GM18868 (cell line): ENCODE measurements around the gene IGSF23.

ENCODE experiments used
- ATAC-seq: cut with Tn5 transposase; IDR thresholded peaks from one replicate; pipeline ENCODE4 v1.9.1; 2021; ENCODE audit warnings: mild to moderate bottlenecking, moderate library complexity; ENCODE audit not compliant: unreplicated experiment

Gene IGSF23, protein sequence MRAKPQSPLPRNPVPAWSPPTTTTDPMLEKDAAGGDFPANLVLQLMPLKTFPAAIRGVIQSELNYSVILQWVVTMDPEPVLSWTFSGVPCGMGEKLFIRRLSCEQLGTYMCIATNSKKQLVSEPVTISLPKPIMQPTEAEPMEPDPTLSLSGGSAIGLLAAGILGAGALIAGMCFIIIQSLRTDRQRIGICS

DNA sequence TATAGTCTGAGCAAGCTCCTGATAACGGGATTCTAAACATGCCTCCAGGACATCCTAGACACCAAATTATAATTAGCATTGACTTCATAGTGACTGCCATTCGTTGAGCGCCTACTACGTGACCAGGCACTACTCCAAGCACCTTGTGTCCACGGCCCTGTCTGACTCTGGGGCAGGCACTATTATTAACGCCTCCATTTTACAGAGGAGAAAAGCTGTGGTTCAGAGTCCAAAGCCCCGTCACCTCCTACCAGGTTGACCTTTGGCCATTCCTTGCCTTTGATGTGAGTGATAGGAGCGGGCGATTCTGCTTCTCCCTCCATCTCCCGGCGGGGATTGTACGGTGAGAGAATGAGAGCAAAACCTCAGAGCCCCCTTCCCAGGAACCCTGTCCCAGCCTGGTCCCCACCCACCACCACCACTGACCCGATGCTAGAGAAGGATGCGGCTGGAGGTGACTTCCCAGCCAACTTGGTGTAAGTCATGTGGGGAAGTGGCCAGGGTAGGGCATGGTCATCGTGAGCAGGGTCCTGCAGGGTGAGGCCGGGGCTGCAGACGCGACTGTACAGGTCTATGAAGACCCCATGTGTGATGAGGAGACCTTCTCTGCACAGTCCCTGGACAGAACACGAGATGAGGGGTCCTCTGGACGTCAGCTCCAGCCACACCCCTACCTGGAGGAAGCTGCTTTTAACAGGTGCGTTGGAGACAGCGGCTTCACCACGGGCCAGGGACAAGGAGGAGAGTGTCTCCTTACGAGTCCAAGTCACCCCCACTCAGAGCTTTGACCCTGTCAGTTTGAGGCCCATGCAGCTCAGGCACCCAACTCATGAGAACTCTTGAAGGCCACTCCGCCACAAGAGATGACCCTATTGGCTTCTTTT is at the start of gene IGSF23:
Gene IGSF23 (plus strand): TSS at position 269 of the 884 bp plus-strand sequence. CDS start 83 bp downstream, at position 352.
- ATAC-seq, result no peak

GRCh38 chr19:44566984-44567383 is 46.4 kb upstream of the IGSF23 start:
- no peak for ATAC-seq

- ATAC-seq, result no peak
These were observed 45.6 kb upstream of the IGSF23 start for GRCh38 chr19:44567745-44568144.

DNA sequence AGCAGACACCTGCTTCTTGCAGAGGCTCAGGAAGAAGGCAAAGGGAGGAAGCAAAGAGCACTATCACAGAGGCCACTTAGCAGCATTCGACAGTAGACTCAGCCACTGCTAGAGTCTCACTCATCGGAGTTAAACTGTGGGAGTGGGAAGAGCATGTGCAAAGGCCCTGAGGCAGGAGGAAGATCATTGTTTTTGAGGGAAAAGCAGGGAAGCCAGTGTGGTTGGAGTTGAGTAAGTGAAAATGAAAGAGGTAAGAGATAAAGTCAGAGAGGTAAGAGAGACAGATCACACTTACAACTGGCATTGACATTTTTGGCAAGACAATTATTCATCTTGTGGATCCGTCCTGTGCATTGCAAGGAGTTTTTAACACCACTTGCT is 42.8 kb upstream of the IGSF23 start:
- no peak for ATAC-seq

DNA sequence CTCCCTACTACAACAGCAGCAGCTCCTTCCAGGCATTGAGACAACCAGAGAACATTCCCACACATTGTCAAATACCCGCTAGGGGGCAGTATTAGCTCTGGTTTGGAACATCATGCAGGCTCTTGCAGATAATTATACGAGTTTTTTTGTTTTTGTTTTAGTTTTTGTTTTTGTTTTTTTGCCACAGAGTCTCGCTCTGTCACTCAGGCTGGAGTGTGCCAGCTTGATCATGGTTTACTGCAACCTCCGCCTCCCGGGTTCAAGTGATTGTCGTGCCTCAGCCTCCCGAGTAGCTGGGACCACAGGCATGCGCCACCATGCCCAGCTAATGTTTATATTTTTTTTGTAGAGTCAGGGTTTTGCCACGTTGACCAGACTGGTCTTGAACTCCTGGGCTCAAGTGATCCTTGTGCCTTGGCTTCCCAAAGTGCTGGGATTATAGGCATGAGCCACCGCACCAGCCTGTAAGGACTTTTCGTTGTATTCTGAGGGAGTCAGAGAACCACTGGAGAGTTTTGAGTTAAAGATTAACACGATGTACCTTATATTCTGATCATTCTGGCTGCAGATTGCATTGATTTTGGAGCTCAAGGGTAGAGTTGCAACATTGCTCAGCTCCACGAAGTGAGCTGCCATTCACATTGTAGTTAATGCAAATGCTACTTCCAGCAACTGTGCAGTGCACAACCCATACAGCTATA is 42.2 kb upstream of the IGSF23 start:
- ATAC-seq, result no peak

DNA sequence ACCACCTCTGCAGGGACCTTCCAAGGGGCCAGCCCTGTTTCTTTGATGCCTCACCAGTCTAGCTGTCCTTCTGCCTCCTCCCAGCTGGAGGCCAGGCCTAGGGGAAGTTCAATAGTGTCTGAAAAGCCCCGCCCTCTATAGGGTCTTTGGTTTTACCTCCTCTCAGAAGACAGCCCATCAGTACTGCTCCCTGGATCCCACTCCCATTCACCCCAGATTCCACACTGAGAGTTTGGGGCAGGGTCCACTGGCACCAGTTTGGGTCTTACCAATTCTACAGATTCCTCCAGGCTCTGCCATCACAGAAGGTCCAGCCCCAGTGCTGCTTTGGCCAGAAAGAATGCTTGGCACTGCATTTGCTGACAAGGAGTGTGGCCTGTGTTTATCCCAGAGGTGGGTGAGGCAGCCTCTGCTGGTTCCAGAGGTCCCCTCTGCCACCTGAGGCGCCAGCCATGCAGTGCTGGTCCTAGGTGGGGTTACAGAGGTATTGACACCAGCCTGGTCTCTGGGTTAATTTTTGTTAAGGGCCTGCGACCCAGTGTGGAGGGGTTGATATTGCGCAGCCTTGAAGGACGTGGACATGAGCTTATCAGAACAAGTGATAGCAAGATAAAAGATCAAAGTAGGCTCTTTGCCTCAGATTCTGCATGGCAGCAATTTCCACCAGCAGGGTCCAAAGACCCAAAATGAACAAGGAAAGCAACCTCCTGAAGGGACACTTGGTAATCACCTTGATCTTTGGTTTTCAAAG is 41.4 kb upstream of the IGSF23 start:
- ATAC-seq, result no peak

GRCh38 chr19:44572581-44572900 is 40.8 kb upstream of the IGSF23 start:
- ATAC-seq, result no peak

DNA sequence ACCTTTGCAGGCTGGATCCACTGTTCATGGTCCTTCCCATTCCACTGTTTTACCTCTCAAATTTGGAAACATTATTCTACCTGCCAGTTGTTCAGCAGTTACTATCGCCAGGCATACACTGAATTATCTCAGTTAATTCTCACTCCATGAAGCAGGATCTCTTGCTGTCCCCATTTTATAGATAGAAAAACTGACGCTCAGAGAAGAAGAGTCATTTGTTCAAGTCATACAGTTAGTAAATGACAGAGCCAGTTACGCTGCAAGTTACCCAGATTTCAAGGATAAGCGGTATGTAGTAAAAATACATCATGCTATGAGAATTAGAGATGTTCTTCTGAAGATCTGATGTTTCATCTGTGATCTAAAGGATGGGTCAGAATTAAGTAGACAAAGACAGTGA is 40.2 kb upstream of the IGSF23 start:
- ATAC-seq, result no peak

GRCh38 chr19:44573627-44574026 is 39.7 kb upstream of the IGSF23 start:
- no peak for ATAC-seq

DNA sequence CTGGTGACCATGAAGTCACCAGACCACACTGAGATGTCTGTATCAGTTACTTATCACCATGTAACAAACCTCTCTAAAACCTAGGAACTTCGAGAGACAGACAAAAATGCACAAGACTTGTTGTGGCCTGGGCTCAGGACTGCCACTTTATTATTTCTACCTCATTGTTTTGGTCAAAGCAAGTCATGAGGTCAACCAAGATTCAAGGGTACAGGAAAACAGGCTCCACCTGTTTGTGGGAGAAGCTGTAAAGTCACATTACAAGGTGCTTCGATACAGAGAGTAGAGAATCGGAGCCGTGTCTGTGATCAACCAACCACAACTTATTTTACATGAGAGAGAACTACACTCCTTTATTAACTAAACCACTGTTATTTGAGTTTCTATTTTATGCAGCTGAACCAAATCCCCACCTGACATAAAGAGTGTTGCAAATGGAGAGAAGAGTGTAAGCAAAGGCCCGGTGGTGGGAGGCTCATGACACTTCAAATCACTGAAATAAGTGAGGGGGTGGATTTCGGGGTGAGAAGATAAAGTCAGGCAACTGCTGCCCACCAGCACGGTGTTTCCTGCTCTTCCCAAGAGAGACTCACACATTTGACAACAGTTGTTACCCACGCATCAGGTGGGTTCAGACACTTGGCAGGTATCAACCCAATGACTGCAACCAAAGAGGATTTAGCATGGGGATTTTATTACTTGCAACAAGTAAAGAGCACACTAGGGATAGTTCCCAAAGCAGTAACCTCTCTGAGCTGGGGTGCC is 39.0 kb upstream of the IGSF23 start:
- ATAC-seq, result no peak

DNA sequence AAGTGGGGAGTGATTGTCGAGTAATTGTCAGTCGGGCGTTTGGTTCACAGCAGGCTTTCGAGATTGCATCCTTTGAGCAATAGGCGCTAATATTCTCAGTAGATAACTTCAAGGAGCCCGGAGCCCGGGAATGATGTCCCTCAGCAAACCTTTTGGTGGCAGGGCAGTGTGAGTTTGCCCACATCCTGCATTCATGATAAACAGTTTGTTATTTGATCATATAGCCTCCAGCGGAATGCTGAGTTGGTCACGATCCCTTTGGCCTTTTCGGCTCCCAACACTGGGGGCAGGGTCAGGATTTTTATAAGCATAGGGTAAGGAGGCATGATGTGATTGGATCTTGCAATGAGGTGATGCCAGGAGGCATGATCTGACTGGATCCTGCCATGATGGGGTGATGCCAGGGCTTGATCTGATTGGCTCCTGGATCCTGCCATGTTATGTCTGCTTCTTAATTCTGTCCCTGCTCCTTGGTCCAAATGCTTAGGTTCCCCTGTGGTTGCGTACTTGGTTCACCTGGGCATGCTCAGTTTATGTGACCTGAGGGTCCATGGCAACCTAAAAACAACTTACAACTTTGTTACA is 38.2 kb upstream of the IGSF23 start:
- ATAC-seq, result no peak

DNA sequence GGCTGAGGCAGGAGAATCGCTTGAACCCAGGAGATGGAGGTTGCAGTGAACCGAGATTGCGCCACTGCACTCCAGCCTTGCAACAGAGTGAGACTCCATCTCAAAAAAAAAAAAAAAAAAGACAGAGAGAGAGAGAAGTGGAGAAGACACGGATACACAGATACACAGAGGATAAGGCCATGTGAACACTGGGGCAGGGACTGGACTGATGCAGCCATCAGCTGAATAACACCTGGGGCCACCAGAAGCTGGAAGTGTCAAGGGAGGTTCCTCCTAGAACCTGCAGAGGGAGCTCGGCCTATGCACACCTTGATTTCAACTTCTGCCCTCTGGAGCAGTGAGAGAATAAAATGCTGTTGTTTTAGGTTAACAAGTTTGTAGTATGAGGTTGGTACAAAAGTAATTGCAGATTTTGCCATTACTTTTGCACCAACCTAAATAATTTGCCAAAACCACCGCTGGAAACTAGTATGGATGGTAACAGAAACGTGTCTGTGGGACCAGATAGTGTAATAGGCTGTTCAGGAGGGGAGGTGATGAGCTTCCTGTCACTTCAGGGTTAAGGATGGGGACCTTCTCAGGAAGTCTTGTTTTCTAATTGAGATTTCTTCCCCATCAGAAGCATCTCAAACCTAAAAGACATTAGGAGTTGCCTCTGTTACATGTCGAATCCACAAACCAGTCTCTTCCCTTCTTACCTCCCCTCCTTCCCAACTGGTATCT is 36.4 kb upstream of the IGSF23 start:
- ATAC-seq, result no peak

DNA sequence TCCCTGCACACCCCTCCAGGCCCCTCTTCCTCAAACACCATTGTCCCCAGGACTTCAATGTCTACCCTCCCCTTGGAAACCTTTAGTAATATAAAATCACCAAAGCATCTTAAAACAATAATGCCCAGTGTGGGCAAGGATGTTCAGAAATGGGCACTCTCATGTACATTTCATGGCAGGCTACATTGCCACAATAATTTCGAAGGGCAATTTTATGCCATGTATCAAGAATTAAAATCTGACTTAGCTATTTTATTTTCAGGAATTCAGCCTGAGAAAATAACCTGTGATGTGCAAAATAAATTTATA is 35.8 kb upstream of the IGSF23 start:
- ATAC-seq, result no peak

DNA sequence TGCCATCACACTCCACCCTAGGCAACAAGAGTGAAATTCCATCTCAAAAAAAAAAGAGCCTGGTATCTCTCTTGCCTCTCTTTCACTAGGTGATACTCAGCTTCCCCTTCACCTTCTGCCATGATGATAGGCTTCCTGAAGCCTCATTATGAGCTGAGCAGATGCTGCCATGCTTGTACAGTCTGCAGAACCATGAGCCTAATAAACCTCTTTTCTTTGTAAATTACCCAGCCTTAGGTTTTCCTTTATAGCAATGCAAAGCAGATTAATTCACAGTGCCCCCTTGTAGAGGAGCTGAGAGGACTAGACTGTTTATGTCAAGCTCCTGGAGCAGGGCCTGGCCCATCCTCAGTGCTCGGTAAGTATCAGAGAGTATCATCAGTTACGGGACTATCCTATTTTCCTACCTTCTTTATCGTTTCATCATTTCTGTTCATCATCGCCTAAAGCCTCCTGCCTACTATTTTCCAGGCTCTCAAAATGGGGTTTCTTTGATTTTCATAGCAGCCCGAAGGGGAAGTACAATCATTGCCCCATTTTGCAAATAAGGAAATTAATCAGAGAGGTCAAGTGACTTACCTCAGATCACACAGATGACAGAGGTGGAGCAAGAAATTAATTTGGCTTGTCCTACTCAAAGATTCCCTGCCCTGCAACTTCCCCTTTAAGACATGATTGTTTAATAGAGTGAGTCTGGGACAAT is 33.5 kb upstream of the IGSF23 start:
- ATAC-seq, result no peak

DNA sequence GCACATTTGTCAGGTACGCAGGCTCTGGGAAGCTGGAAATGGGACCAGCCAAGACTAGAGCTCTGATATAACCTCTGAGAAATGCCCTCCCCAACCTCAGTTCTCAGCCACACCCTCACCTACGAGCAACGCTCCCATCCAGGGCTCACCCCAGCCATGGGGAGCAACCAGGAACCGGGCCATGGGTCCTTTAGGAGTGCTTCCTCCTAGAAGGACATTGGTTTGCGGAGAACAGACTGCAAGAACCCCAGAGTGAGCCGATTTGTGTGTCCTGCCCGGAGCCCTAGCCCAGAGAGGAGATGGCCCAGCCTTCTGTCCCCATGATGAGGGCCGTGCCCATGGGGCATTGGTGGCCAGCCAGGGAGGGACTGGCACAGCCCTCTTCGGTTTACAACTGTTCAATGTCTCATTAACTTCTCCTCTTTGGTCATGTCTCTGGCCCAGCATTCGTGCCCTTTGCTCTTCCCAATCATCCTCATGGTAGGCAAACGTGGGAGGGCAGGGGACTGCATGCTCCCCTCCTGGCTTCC is 32.9 kb upstream of the IGSF23 start:
- no peak for ATAC-seq

DNA sequence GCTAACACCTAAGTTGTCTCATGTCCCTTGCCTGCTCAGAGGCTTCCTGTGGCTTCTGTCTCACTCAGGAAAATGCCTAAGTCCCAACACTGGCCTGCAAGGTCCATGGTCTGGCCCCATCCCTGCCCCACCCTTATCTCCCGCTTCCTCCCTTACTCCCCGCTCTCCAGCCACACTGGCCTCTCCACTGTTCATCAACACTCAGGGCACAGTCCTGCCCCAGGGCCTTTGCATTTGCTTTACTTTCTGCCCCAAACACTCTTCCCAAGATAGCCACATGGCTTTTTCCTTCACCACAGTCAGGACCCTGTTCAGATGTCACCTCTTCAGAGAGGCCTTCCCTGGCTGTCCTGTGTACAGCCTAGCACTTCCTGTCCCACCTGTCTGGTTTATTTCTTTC is 32.1 kb upstream of the IGSF23 start:
- no peak for ATAC-seq

- no peak for ATAC-seq
These were observed 30.6 kb upstream of the IGSF23 start for GRCh38 chr19:44582581-44583265.

DNA sequence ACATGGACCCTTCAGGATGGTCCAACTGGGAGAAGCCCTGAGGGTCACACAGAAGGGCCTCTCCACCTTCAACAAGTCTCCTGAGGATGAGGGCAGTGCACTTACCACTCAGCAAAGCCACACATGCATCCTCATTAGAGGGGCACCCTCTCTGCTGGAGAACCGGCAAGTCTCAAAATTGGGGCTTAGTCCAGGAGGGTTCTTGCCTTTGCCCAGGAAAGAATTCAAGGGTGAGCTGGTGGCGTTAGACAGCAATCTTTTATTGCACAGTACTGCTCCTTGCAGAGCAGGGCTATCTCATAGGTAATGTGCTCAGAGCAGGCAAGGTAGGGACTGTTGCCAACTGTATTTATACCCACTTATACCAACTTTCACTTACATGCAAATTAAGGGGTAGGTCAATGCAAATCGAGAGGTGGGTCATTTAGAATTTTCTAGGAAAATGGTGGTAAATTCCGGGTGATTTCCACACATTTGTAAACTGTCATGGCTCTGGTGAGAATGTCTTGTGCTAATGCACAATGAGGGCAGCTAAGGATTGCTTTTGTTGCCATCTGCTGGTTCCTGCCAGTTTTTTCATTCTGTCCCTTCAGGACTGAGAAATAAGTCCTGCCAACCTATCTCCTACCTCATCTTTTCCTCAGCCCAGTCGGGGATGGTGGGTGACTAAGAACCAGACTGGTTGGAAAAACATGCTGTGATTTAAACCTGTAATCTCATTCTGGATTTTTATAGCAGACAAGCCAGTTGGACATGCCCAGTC is 27.8 kb upstream of the IGSF23 start:
- ATAC-seq, result no peak
